Right atrium auricular region (tissue), 2 donors: ENCODE results near the gene COX7A2. TPM values are rescaled to one million over a fixed set of nuclear protein-coding genes. Genes with fewer than 3 reads are reported as not detected.
A peak's percentile ranks its signal among the peaks of the same experiment; 100 is the strongest.

ENCODE experiments used
- DNase-seq: peaks from one replicate; pipeline ENCODE4 v3.0.0-alpha.2; 2019; ENCODE audit warnings: low spot score
- H3K27ac ChIP-seq, 2 donors: fragments of 200-600 bp; sonication (generic); 1 replicate in 1 of 2; 2 replicates in 1 of 2; pipeline ENCODE4 v1.5.1; 2016 to 2019
- H3K27me3 ChIP-seq, 2 donors: fragments of 200-600 bp; sonication (generic); one replicate each; pipeline versions ENCODE4 v1.5.1 to v1.6.0; 2017 to 2019
- H3K36me3 ChIP-seq: fragments of 200-600 bp; sonication (generic); one replicate; pipeline ENCODE4 v1.5.1; 2016
- H3K4me1 ChIP-seq, 2 donors: fragments of 200-600 bp; sonication (generic); one replicate each; pipeline versions ENCODE4 v1.5.1 to v1.6.0; 2017 to 2019
- H3K4me3 ChIP-seq, 2 donors: fragments of 200-600 bp; sonication (generic); 1 replicate in 1 of 2; 2 replicates in 1 of 2; pipeline ENCODE4 v1.5.1; 2017 to 2019; ENCODE audit warnings: mild to moderate bottlenecking in 1 of 2, moderate library complexity in 1 of 2
- H3K9me3 ChIP-seq, 2 donors: fragments of 200-600 bp; sonication (generic); one replicate each; pipeline ENCODE4 v1.5.1; 2019
- total RNA-seq, 2 donors: library from RNA; depleted of rRNA; stranded (reverse); fragments of >200 nt; gene quantifications; one replicate each; pipeline ENCODE4 v1.1.0, GENCODE V29; 2016
- TF ChIP-seq, protein P1 (sequence below), 2 donors: fragments of 200-600 bp; sonication (generic); IDR thresholded peaks; one replicate each; pipeline ENCODE4 v1.5.1; 2019; ENCODE audit warnings: antibody characterized with exemption in 2 of 2

COX7A2 gene
- total RNA-seq, 2 donors from 2014 or later: 647 to 2,028 TPM

DNA sequence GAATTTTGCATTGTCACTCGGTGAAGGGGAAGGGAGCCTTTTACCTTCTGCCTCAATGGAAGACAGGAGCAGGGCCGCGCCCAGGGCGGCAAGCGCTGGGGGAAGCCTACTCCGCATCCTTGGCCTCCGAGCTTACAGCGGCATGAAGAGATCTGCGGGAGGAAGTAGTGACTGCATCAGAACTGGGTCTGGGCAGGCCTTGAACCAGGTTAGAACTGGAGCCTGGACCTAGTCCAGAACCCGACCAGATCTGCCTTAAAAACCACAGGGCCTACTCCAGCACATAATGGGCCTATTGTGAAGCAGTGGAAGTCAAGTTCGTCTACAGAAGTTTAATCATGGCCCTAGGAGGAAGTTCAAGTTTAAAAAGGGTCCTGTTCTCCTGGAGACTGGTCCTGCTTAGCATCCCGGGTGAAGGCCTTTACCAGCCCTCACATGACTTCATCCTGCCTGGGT is 40.9 kb downstream of the COX7A2 start:
- Histone ChIP-seq H3K27me3 (no peaks in the 10 kb centered on the region), H3K9me3 (no peaks in the 10 kb centered on the region), H3K4me1 (peaks cover 0 to 50% of the 10 kb centered on the region in 2 donors), H3K27ac (peak overlapping the region; percentile 33 to 36), H3K4me3 (peak overlapping the region in 1 of 2 donors; percentile 36), H3K36me3 (no peaks in the 10 kb centered on the region)
- DNase-seq: no peak
- TF ChIP-seq, protein P1, sequence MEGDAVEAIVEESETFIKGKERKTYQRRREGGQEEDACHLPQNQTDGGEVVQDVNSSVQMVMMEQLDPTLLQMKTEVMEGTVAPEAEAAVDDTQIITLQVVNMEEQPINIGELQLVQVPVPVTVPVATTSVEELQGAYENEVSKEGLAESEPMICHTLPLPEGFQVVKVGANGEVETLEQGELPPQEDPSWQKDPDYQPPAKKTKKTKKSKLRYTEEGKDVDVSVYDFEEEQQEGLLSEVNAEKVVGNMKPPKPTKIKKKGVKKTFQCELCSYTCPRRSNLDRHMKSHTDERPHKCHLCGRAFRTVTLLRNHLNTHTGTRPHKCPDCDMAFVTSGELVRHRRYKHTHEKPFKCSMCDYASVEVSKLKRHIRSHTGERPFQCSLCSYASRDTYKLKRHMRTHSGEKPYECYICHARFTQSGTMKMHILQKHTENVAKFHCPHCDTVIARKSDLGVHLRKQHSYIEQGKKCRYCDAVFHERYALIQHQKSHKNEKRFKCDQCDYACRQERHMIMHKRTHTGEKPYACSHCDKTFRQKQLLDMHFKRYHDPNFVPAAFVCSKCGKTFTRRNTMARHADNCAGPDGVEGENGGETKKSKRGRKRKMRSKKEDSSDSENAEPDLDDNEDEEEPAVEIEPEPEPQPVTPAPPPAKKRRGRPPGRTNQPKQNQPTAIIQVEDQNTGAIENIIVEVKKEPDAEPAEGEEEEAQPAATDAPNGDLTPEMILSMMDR (IDR thresholded peaks at IDR 0.05): no peak

- H3K27ac ChIP-seq: peak overlapping the region; percentile 33 to 36
- TF ChIP-seq, protein P1 (IDR thresholded peaks at IDR 0.05): peak in 1 of 2 donors; percentile 22
- DNase-seq: no peak
- no peaks in the 10 kb centered on the region for H3K27me3 ChIP-seq
- no peaks in the 10 kb centered on the region for H3K36me3 ChIP-seq
- H3K4me3 ChIP-seq: peak overlapping the region; percentile 3 to 36
- peaks cover 0 to 43% of the 10 kb centered on the region in 2 donors for H3K4me1 ChIP-seq
- H3K9me3 ChIP-seq: no peaks in the 10 kb centered on the region
Measured at GRCh38 chr6:75201901-75202672, 41.5 kb downstream of the COX7A2 start.

GRCh38 chr6:75201021-75201420 is 42.6 kb downstream of the COX7A2 start:
- Histone ChIP-seq H3K27ac (no peak overlapping the region), H3K9me3 (no peaks in the 10 kb centered on the region), H3K4me3 (no peak overlapping the region), H3K27me3 (no peaks in the 10 kb centered on the region), H3K4me1 (peaks cover 0 to 33% of the 10 kb centered on the region in 2 donors), H3K36me3 (no peaks in the 10 kb centered on the region)
- TF ChIP-seq, protein P1 (IDR thresholded peaks at IDR 0.05): no peak
- DNase-seq: no peak

GRCh38 chr6:75199889-75200288 is 43.7 kb downstream of the COX7A2 start:
- Histone ChIP-seq H3K9me3 (no peaks in the 10 kb centered on the region), H3K36me3 (no peaks in the 10 kb centered on the region), H3K4me3 (no peak overlapping the region), H3K4me1 (peaks cover 0 to 22% of the 10 kb centered on the region in 2 donors), H3K27ac (no peak overlapping the region), H3K27me3 (no peaks in the 10 kb centered on the region)
- DNase-seq: no peak
- TF ChIP-seq, protein P1 (IDR thresholded peaks at IDR 0.05): no peak

DNA sequence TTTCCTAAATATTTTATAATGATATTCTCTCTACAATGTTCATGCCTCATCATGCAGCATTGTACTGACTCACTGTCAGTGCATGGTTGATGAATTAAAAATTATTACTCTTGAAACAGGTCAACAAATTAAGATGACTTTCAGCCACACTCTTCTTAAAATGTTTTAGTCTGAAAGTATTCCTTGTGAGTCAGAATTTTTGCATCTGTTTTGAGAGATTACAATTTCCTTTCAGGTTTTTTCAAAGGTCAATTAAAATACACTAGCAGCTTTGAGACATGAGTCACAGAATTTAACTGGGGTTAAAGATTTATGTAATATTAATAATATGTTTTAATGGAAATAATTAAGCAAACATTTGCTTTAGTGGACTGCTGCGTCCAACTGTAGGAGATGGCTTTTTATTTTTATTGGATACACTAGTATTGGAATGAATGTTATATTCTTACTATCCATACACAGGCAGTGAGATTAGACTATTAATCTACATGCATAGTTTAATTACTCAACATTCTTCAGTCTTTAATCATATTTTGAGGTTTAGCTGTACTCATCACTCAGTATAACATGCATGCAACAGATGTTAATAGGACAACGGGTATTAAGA is 47.4 kb downstream of the COX7A2 start:
- Histone ChIP-seq H3K4me3 (no peak overlapping the region), H3K9me3 (no peaks in the 10 kb centered on the region), H3K36me3 (no peaks in the 10 kb centered on the region), H3K27me3 (no peaks in the 10 kb centered on the region), H3K27ac (no peak overlapping the region), H3K4me1 (no peaks in the 10 kb centered on the region)
- TF ChIP-seq, protein P1 (IDR thresholded peaks at IDR 0.05): no peak
- DNase-seq: no peak
